GM18517 (cell line): ENCODE results near the gene HOXB8.

Experiments
- ATAC-seq: cut with Tn5 transposase; IDR thresholded peaks from one replicate; pipeline ENCODE4 v1.9.1; 2021; ENCODE audit warnings: mild to moderate bottlenecking, moderate library complexity; ENCODE audit not compliant: unreplicated experiment

HOXB8 gene

DNA sequence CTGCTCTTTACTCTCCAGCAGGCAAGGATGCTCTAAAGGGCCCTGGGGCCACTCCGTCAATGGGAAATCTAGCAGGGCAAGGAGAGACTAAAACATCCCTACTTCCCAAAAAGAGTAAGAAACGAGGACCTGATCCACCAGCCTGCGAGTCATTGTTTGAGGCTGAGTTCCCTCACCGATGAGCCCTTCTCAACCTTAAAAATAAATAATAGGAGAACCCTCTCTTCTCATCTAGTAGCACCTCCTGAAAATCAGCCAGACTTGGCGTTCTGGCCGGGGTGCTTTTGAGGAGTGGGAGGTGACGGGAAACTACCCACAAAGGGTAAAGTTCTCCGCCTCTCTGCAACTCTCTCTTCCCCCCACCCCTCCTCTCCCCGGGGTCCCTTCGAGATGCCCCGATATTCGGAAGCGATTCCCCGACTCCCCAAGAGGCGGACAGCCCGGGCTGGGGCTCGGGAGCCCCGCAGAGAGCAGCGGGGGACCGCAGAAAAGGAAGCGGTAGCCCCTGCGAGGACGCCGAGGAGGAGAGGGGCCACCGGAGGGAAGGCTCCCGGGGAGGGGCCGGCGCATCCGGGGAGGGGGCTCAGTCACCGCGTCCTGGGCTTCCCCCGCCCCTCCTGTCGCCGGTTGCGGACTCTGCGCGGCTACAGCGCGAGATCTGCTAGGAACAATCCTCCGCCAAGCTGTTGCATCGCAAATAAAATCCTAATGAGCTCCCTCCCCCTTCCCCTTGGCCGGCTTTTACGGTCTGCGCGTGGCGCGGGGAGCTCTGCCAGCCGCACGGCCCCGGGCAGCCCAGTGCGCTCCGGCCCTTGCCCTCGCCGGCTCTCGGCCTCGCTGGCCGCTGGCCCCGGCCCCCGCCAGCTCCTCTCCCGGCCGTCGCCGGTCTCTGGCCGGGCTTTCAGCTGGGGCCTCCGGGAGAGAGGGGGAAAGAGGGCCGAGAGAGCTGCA, 9.7 kb upstream of the HOXB8 start:
- ATAC-seq: no peak

DNA sequence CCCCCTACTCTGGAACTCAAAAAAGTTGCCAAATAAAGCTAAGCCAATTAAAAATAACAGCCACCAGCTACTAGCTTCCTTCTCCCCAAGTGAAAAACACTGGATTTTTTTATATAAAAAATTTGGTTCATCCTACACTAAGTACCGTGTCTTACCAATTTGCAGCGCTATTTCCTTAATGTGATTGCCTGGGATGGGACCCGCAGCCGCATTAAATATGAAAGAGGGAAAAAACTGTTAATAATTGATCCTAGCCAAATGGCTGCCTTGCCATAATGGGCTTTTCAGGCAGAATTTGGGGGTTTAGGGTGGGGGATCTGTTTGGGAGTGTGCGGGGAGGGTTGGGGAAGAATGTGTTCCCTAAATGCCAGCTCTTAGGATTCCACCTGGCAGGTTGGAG, 9.0 kb upstream of the HOXB8 start:
- ATAC-seq: no peak

DNA sequence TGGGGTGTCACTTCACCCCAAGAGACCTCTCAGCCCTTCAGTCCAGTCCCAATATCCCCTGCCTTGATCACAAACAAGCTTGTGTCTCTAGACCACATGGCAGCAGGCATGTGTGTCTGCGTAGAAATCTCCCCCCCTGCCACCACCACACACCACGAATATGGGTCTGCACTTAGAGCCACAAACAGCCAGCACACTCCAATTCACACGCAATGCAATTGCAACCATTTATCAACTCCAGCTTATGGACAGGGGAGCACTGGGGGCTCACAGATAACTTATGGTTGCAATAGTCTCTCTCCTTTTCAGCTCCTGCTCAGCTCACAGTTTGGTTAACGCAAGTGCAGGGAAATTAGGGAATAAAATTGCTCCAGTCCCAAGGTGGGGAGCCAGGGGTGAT, 8.5 kb upstream of the HOXB8 start:
- ATAC-seq: no peak

GRCh38 chr17:48622857-48623256, 7.8 kb upstream of the HOXB8 start:
- no peak for ATAC-seq

- ATAC-seq: no peak
Observed at GRCh38 chr17:48621410-48622392, 6.6 kb upstream of the HOXB8 start.

GRCh38 chr17:48620461-48621139, 5.5 kb upstream of the HOXB8 start:
- ATAC-seq: no peak

- no peak for ATAC-seq
Observed at GRCh38 chr17:48619826-48620449, 4.8 kb upstream of the HOXB8 start.

DNA sequence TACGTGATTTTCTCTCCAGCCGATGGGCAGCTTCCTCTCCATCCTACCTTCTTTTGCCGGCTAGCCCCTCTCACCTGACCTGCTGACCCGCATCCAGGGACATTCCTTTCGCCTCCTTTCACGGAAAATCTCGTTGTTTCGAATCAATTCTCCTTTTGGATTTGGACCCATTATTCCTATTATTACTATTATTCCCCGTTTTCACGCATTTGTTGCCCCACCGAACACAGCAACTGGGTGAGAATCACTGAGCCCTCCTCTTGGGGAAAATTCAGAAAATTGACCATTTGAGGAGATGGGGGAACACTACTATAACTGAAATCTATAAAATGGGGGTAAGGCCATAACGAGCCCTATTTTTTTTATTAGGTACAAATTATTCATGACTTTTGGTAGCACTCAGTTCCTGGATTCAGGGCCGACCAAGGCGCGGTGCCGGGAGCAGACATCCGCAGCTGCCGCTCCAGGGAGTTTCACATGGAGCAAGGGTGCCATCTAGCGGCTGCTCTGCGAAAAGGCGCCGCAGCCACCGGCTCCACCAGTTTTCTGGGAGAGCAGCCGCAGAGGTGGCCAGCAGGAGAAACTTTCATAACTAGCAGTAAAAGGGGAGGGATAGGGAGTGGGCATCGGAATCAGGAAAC, 3.3 kb upstream of the HOXB8 start:
- ATAC-seq: no peak

GRCh38 chr17:48617471-48618255, 2.6 kb upstream of the HOXB8 start:
- no peak for ATAC-seq

GRCh38 chr17:48616717-48617470, 1.8 kb upstream of the HOXB8 start:
- ATAC-seq: no peak

- no peak for ATAC-seq
Observed at GRCh38 chr17:48615963-48616716, 1.0 kb upstream of the HOXB8 start.

- ATAC-seq: no peak
Observed at GRCh38 chr17:48613862-48614694, 1.0 kb downstream of the HOXB8 start.

GRCh38 chr17:48612854-48613691, 2.0 kb downstream of the HOXB8 start:
- ATAC-seq: no peak

- no peak for ATAC-seq
Observed at GRCh38 chr17:48612456-48612853, 2.6 kb downstream of the HOXB8 start.

DNA sequence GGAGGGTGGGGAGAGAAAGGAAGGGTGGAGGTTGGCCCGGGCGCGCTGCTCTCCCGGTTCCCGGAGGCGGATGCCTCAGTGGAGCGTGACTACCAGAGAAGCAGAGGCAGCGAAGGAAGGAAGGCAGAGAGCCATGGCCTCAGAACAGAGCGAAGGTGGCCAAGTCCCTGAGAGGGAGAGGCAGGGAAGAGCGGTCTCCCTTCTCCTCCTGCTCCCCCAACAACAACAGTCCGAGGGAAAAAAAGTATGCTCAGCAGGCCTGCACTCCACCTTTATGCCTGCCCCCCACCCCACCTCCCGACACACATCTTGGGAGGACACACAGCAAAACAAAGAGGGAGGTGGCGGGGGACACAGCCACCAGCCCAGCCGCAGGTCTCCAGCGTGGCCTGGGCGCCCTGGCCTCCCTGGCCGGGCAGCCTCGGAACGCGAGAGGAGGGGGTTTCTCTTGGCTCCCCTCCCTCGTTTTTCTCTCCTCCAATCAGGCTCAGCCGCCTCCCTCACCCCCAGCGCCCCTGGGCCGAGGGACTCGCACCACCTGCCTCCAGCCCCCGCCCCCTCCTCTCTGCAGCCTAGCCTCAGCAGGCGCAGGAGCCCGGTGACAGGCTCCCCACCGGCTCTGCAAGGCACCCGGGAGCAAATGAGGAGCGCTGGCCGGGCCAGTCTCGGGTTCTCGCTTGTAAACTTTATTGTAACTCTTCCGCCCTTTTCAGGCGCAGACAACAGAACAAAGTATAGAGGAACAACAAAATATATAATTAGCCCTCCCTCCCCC, 3.2 kb downstream of the HOXB8 start:
- ATAC-seq: no peak
